SK-N-SH (cell line): ENCODE measurements around the gene TRAPPC12.

Source experiments
- EZH2phosphoT487 ChIP-seq: fragments of 200-600 bp; sonication (generic); IDR thresholded peaks from 2 replicates; pipeline ENCODE4 v1.6.1; 2017; ENCODE audit warnings: low read depth, mixed run types, mild to moderate bottlenecking, antibody characterized with exemption, moderate library complexity, borderline replicate concordance
- GABPA ChIP-seq: IDR thresholded peaks from 2 replicates; pipeline ENCODE4 v1.4.0; 2012; ENCODE audit warnings: low read depth, mild to moderate bottlenecking
- MEF2A ChIP-seq: IDR thresholded peaks from 2 replicates; pipeline ENCODE4 v1.4.0; 2012; ENCODE audit warnings: low read depth, borderline replicate concordance
- SMC3 ChIP-seq: IDR thresholded peaks from 2 replicates; pipeline ENCODE4 v1.6.1; 2012; ENCODE audit warnings: low read depth, low read length, improper control_type of control experiment
- TCF12 ChIP-seq: IDR thresholded peaks from 2 replicates; pipeline ENCODE4 v1.4.0; 2012
- TF ChIP-seq, protein P1 (sequence below): fragments of 200-600 bp; sonication (generic); IDR thresholded peaks from 2 replicates; pipeline ENCODE4 v1.6.1; 2017; ENCODE audit warnings: antibody characterized with exemption, mild to moderate bottlenecking, moderate library complexity
- TF ChIP-seq, protein P2 (sequence below): fragments of 150-350 bp; IDR thresholded peaks from 2 replicates; pipeline ENCODE4 v1.6.1; 2017; ENCODE audit warnings: antibody characterized with exemption, low read length, low read depth, borderline replicate concordance

DNA sequence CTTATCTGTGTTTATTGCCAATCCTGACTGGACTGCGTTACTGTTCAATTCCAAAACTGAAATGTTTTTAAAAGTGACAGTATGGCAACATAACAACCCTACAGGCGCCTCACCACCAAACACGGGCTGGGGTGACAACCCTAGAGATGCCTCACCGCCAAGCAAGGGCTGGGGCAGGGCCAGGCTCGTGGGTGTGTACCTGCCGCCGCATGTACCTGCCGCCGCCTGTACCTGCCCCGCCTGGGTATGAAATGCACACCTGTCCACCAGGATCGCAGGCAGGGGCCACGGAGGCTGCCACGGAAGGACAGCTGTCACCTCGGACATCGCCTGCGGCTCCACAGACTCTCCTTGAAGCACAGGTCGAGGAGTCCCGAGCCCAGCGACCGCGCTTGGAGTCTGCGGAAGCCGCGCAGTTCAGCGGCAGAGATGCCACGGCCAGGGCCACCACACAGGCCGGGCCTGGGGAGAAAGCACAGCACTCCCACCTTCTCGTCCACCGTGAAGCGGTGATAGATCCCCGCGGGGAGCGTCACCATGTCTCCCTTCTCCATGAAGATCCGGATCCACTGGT is 120.9 kb downstream of the TRAPPC12 start:
- TF ChIP-seq EZH2phosphoT487: no peak
- no peak for TF ChIP-seq SMC3
- TF ChIP-seq, protein P1, sequence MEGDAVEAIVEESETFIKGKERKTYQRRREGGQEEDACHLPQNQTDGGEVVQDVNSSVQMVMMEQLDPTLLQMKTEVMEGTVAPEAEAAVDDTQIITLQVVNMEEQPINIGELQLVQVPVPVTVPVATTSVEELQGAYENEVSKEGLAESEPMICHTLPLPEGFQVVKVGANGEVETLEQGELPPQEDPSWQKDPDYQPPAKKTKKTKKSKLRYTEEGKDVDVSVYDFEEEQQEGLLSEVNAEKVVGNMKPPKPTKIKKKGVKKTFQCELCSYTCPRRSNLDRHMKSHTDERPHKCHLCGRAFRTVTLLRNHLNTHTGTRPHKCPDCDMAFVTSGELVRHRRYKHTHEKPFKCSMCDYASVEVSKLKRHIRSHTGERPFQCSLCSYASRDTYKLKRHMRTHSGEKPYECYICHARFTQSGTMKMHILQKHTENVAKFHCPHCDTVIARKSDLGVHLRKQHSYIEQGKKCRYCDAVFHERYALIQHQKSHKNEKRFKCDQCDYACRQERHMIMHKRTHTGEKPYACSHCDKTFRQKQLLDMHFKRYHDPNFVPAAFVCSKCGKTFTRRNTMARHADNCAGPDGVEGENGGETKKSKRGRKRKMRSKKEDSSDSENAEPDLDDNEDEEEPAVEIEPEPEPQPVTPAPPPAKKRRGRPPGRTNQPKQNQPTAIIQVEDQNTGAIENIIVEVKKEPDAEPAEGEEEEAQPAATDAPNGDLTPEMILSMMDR: no peak
- TF ChIP-seq TCF12: no peak
- no peak for TF ChIP-seq GABPA
- TF ChIP-seq, protein P2, sequence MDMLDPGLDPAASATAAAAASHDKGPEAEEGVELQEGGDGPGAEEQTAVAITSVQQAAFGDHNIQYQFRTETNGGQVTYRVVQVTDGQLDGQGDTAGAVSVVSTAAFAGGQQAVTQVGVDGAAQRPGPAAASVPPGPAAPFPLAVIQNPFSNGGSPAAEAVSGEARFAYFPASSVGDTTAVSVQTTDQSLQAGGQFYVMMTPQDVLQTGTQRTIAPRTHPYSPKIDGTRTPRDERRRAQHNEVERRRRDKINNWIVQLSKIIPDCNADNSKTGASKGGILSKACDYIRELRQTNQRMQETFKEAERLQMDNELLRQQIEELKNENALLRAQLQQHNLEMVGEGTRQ: no peak
- TF ChIP-seq MEF2A: no peak
